GM21360 (cell line): ENCODE data around the gene WNT9A.
"Not testable (repeated sequence)": the region's sequence is repeated elsewhere in the genome, so short reads cannot be mapped to it uniquely, and the experiment has no call there.

ENCODE experiments used
- ATAC-seq: cut with Tn5 transposase; IDR thresholded peaks from one replicate; pipeline ENCODE4 v1.9.1; 2021; ENCODE audit warnings: mild to moderate bottlenecking, moderate library complexity; ENCODE audit not compliant: unreplicated experiment

Gene WNT9A

DNA sequence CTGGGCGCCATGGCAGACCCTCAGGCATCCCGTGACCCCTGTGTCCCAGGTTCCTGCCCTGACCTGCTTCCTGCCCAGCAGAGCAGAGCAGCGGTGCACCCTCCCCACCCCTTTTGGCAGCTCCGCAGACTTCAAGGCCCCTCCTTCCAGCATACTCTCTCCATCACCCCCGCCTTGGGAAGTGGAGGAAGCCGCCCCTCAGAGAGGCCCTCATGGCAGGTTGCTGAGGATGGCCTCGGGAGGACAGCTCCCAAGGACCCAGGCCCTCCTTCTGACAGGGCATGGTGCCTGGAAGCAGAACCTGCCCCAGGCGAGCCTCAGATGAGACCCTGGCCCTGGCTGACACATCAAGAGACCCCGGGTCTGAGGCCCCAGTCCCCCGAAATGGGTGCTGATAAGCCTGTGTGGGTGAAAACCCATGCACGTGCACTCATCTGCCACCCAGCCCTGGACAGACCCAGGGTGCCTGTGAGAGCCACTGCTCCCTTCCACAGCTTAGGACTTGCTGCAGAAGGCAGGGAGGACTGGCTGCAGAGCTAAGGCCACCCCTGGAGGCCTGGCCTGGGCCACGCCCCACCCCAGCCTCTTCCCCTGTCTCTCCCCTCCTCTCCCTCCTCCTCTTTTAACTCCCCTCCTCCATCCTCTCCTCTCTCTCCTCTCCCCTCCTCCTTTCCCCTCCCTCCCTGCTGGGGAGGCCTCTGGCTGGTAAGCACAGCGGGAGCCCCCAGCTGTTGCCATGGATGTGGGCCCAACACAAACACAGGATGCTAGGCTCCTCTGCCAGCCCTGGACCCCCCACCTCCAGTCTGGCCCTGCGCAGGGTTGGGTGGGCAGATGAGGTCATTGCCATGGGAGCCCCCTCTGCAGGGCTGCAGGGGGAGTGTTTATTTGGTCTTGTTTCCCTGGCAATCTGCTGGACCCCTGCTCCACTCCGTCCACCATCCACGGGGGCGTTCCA lies 33.7 kb downstream of the WNT9A start:
- no peak for ATAC-seq

GRCh38 chr1:227913396-227913763 lies 34.4 kb downstream of the WNT9A start:
- ATAC-seq: no peak

DNA sequence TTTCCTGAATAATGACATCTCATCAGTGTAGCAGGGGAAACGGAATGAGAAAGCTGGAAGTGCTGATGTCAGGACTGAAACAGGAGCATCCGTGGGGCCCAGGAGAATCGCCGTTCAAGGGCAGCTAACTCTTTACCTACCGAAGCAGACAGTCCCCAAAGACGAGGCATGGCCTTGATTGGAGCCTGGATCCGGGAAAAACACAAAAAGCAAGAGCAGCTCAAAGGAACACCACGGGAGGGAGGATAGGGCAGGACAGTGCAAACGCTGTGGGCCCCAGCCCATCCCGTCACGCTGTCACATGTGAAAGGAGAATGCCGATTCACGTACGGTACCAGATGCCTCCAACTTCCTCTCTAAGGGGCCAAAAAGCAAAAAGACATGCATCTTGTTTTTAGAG lies 34.9 kb downstream of the WNT9A start:
- ATAC-seq: no peak

DNA sequence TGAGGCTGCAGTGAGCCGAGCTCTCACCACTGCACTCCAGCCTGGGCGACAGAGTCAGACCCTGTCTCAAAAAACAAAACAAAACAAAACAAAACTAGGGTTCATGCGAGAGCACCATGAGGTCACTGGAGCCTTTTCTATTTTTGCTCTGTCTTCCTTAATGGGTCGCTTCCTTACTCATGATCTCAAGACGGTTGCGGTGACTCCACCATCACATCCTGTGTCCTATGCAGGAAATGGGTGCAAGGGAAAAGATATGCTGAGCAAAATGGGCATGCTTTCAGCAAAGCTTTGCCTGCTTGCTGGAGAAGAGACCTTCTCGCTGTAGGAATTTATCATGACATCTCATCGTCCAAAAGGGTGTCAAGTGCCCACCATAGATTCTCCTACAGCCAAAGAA lies 36.4 kb downstream of the WNT9A start:
- ATAC-seq: no peak

GRCh38 chr1:227910511-227911153 lies 37.1 kb downstream of the WNT9A start:
- ATAC-seq: no peak

DNA sequence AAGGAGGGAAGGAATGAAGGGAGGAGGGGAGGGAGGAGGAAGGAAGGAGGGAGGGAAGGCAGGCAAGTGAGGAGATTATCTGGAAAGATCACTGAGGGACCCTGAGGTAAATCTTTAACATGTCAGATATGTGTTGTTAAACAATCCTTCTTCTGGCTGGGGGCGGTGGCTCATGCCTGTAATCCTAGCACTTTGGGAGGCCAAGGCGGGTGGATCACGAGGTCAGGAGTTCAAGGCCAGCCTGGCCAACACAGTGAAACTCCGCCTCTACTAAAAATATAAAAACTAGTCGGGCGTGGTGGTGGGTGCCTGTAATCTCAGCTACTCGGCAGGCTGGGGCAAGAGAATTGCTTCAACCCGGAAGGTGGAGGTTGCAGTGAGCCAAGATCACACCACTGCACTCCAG lies 37.8 kb downstream of the WNT9A start:
- ATAC-seq: not testable (repeated sequence)

- ATAC-seq: no peak
Observed at GRCh38 chr1:227909188-227909587, 38.5 kb downstream of the WNT9A start.

DNA sequence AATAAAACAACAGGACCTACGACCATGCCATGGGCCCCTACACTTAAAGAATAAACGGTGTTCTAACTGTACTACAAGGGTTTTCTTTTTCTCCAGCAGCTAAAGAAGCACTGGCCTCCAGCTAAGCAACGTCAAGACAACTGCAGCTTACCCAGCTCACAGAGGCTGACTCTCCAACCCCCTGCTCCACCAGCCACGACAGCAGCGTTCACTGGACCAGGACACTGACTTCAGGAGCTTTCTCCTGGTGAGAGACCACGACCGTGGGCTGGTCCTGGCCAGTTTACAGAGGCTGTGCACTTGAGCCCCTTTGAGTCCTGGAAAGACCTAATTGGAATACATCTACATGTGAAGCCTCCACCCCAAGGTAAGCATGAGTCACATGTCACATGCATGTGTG lies 39.4 kb downstream of the WNT9A start:
- ATAC-seq: no peak

DNA sequence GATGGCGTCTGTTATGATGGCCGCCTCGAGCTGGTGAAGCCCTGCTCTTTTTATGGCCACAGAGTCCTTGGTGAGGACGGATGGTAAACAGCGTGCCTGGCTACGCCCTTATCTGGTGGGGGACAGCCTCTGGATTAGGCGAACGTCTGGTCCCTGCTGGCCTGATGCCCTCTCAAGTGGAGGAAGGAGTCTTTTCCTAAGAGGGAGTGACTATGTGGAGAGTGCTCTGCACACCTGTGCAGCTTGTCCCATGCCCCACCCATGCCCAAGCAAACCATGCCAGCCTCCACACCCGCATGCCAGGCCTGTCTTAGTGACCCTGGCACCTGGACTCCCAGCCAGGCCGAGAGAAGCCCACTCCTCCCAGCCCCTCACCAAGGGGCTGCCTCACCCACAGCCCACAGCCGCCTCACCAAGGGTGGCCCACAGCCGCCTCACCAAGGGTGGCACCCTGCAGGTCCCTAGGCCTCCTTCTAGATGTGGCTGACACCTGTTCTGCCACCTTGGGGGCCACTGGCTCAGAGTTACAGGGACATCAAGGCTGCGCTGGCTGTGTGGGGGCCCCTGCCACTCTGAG lies 40.2 kb downstream of the WNT9A start:
- ATAC-seq: no peak

- ATAC-seq: no peak
Observed at GRCh38 chr1:227906550-227907071, 41.1 kb downstream of the WNT9A start.

GRCh38 chr1:227905573-227906487 lies 41.9 kb downstream of the WNT9A start:
- ATAC-seq: no peak

DNA sequence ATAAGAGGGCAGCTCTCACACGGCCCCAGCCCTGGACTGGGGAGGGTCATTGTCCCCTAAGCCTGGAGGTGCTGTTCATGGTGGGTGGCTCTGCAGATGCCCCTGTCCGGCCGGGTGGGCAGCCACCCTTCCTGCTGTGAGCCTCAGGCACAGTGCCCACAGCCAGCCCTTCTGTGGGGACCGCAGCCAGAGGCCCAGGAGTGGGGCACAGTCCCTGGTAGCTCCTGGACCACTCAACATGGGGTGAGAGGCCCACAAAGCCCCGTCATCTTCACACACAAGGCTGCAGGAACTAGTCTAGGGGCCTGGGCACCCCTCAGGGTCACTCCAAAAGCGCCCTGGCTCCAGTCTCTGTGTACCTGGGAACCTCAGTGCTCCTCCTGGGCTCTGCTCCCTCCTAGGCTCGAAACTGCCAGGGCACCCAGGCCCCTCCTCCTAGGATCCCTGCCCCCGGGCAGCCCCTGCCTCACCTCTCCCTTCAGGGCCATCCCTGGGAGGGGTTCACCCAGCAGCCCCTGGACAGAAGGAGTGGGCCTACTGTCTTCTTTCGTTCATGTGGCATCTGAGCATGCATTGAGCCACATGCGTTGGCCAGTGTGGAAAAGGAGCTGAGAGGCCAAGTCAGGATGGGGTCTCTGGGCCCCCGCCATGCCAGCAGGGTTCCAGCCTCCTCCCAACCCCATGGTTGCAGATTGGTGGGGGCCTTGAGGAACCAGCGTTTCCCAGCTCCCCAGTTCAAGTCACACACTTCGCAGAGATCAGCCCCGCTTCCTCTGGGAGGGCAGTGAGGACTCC lies 43.0 kb downstream of the WNT9A start:
- ATAC-seq: no peak

DNA sequence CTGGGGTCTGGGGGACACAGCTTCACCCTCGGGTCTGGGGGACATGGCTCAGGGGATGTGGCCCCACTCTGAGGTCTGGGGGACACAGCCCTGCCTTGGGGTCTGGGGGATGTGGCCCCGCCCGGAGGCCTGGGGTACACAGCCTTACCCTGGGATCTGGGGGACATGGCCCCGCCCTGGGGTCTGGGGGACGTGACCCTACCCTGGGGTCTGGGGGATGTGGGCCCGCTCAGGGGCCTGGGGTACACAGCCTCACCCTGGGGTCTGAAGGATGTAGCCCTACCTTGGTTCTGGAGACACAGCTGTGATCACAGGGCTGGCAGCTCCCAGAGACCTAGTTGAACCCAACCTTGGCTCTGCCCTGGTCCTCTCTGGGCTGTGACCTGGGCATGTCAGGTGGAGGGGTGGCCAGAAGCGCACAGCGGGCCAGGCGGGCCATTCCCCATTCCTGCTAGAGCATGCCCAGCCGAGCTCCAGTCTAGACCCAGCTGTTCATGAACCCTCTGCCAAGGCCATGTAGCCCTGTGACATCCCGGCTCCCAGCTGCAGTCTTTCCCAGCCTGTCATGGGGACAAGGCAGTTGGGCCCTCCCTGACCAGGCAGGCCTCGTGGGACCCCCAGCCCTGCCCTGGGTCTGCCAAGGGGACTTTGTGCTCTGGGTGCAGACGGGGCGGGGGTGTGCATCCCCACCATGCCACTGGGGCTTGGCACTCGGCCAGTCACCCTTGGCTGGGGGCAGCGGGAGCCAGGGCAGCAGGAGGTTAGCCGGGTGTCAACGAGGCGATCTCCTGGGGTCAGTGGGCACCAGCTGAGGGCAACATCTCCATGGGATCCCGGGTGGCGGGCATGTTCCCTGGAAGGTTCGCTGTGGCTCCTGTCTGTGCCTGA lies 43.9 kb downstream of the WNT9A start:
- ATAC-seq: no peak

- no peak for ATAC-seq
Observed at GRCh38 chr1:227903061-227903521, 44.6 kb downstream of the WNT9A start.

DNA sequence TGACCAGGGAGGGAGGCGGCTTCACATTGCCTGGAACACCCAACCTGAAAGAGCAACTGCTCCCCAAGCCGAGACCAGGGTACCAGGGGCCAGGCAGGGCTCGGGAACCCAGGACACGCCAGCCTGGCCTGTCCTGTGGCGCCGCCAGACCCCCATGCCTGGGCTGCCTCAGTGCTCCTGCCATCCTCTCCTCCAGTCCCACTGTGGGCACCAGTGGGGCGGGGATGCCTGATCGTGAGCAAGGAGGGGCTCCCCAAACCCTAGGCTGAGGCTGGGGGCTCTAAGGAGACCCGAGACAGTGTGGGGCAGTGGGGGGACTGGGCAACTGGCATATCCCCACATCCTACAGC lies 45.1 kb downstream of the WNT9A start:
- no peak for ATAC-seq

DNA sequence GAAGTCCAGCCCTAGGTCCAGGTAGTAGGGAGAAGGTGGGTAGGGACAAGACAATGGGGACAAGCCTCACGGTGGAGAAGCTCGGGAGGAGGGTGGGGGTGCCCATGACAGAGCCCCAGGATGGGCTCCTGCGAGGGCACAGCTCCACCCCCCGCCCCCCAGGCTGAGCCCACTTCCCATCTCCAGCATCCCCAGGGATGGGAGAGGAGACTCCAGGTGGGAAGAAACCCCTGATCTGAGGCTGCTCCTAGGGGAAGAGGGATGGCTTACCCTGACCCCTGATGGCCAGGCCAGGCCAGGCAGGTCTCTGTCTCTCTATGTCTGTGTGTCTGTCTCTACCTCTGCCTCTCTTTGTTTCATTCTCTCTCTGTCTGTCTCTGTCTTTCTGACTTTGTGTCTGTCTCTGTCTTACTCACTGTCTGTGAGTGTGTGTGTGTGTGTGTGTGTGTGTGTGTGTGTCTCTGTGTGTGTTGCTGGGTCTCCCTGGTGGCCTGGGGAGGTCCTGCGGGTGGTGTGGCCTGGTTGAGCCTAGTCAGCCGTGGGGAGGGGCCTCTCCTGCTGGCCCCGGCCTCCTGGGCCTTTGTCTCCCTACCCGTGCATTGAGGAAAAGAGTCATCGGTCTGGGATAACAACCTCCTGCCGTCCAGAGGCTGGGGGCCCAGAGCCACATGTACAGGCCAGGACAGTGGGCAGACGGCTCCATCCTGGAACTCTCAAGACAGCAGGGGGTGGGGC lies 45.7 kb downstream of the WNT9A start:
- no peak for ATAC-seq

- ATAC-seq: no peak
Observed at GRCh38 chr1:227901239-227901905, 46.4 kb downstream of the WNT9A start.
